HepG2 (cell line): Measurements from ENCODE around the gene LDAH. TPM values are rescaled to one million over a fixed set of nuclear protein-coding genes. Genes with fewer than 3 reads are reported as not detected.

Source experiments
- ATAC-seq: fragments of 200-7000 bp; cut with Tn5 transposase; 3 replicates; pipeline ENCODE4 v1.9.1; 2020; ENCODE audit warnings: mild to moderate bottlenecking, moderate library complexity
- BruUV-seq: library from RNA; stranded (reverse); fragments of 400-500 nt; replicated peaks from 2 replicates; lab custom pipeline; 2021; lab: Mats Ljungman, UMichigan
- CTCF ChIA-PET: fragments of 300-600 bp; formaldehyde crosslinking; extraction: SDS; loops from one replicate; lab custom pipeline; 2021; ENCODE audit warnings: low total read pairs, inconsistent platforms, low intra/inter-chr PET ratio; lab: Yijun Ruan, JAX
- POLR2A ChIA-PET: fragments of 350-600 bp; sonication (Branson Sonifier 250); formaldehyde crosslinking; loops from one replicate; lab custom pipeline; 2020; ENCODE audit warnings: antibody characterized with exemption, inconsistent platforms; lab: Yijun Ruan, JAX
- DNase-seq: peaks from one replicate; pipeline ENCODE4 v3.0.0-alpha.2; 2015; ENCODE audit warnings: low spot score
- FAIRE-seq: peaks from 3 replicates; lab custom pipeline; 2011; peaks lifted over from hg19 to GRCh38; lab: Jason Lieb, UNC
- H2AFZ ChIP-seq: one replicate; pipeline ENCODE4 v1.6.1; 2011; ENCODE audit warnings: low read length, inconsistent platforms
- H3K27ac ChIP-seq: fragments of 300-600 bp; 3 replicates; pipeline ENCODE4 v1.8.0; 2011; ENCODE audit warnings: mixed run types, mild to moderate bottlenecking, mixed read lengths, low read length, inconsistent platforms; ENCODE audit not compliant: insufficient read depth; ENCODE audit errors: extremely low read length
- H3K27me3 ChIP-seq, 2 experiments: fragments of 200-600 bp in 1 of 2; 2 replicates in 1 of 2; 3 replicates in 1 of 2; pipeline versions ENCODE4 v1.6.0 to v1.8.0; 2011; ENCODE audit warnings: low read length in 2 of 2, mild to moderate bottlenecking in 2 of 2, moderate library complexity in 2 of 2, inconsistent platforms in 1 of 2; ENCODE audit not compliant: insufficient read depth in 2 of 2, control insufficient read depth in 1 of 2
- H3K36me3 ChIP-seq, 2 experiments: fragments of 200-600 bp in 1 of 2; replicated peaks in 1 of 2; 2 replicates in 1 of 2; 3 replicates in 1 of 2; pipeline versions ENCODE4 v1.5.1 to v1.8.0; 2011; ENCODE audit warnings: low read length in 2 of 2, inconsistent platforms in 1 of 2; ENCODE audit not compliant: insufficient read depth in 2 of 2, control insufficient read depth in 1 of 2
- H3K4me1 ChIP-seq: 2 replicates; pipeline ENCODE4 v1.5.1; 2012; ENCODE audit warnings: low read length, inconsistent platforms; ENCODE audit not compliant: insufficient read depth
- H3K4me2 ChIP-seq: 2 replicates; pipeline ENCODE4 v1.6.0; 2011; ENCODE audit warnings: low read depth, low read length, inconsistent platforms
- H3K4me3 ChIP-seq, 3 experiments: fragments of 200-600 bp in 1 of 3; sonication (generic), shearing (Covaris generic) in 1 of 3; replicated peaks in 1 of 3; 2 replicates each; pipeline ENCODE4 v1.5.1; 2011 to 2016; ENCODE audit warnings: low read length in 3 of 3, inconsistent platforms in 2 of 3, low read depth in 2 of 3, mild to moderate bottlenecking in 2 of 3, control low read depth in 1 of 3, mixed read lengths in 1 of 3; ENCODE audit not compliant: insufficient read depth in 1 of 3
- H3K79me2 ChIP-seq: one replicate; pipeline ENCODE4 v1.6.1; 2011; ENCODE audit warnings: low read length, inconsistent platforms; ENCODE audit not compliant: insufficient read depth
- H3K9ac ChIP-seq: 2 replicates; pipeline ENCODE4 v1.6.0; 2011; ENCODE audit warnings: mild to moderate bottlenecking, low read depth, low read length, inconsistent platforms; ENCODE audit not compliant: insufficient read depth
- H3K9me3 ChIP-seq: 2 replicates; pipeline ENCODE4 v1.5.1; 2012; ENCODE audit warnings: mild to moderate bottlenecking, low read length
- H4K20me1 ChIP-seq: 2 replicates; pipeline ENCODE4 v1.6.0; 2011; ENCODE audit warnings: inconsistent platforms, mild to moderate bottlenecking, low read length, moderate library complexity; ENCODE audit not compliant: insufficient read depth
- NCOA5 ChIP-seq: sonication (generic); formaldehyde crosslinking; IDR thresholded peaks from 2 replicates; pipeline ENCODE4 v1.4.0; 2020; ENCODE audit warnings: missing genetic modification reagents
- ZFP37 ChIP-seq: sonication (generic); formaldehyde crosslinking; IDR thresholded peaks from 2 replicates; pipeline ENCODE4 v1.4.0; 2020; ENCODE audit warnings: missing genetic modification reagents, borderline replicate concordance
- ZNF101 ChIP-seq: sonication (generic); formaldehyde crosslinking; IDR thresholded peaks from 2 replicates; pipeline ENCODE4 v1.4.0; 2020; ENCODE audit warnings: mild to moderate bottlenecking, low read depth, missing genetic modification reagents, borderline replicate concordance
- ZNF264 ChIP-seq: sonication (generic); formaldehyde crosslinking; IDR thresholded peaks from 2 replicates; pipeline ENCODE4 v1.4.0; 2020; ENCODE audit warnings: missing genetic modification reagents
- ZNF674 ChIP-seq: sonication (generic); formaldehyde crosslinking; IDR thresholded peaks from 2 replicates; pipeline ENCODE4 v1.5.0; 2020; ENCODE audit warnings: low read depth, mild to moderate bottlenecking, missing genetic modification reagents
- ZNF678 ChIP-seq: sonication (generic); formaldehyde crosslinking; IDR thresholded peaks from 2 replicates; pipeline ENCODE4 v1.4.0; 2020; ENCODE audit warnings: mild to moderate bottlenecking, missing genetic modification reagents
- ZNF775 ChIP-seq: sonication (generic); formaldehyde crosslinking; IDR thresholded peaks from 2 replicates; pipeline ENCODE4 v1.4.0; 2020; ENCODE audit warnings: missing genetic modification reagents, mild to moderate bottlenecking, moderate library complexity, borderline replicate concordance
- WGBS: methylation state at CpG from one replicate; pipeline ENCODE4 v1.1.6; 2017; ENCODE audit warnings: low lambda C conversion rate; 5-methylcytosine and 5-hydroxymethylcytosine counted together
- in situ Hi-C: cut with HindIII; loops from 2 replicates; pipeline ENCODE4 v1.10.0; 2017; ENCODE audit warnings: low pct_unique_long_range_greater_than_20kb; ENCODE audit not compliant: extremely low pct_ligation_motif_present
- intact Hi-C: fragments of 100-400 bp; cut with micrococcal nuclease; formaldehyde crosslinking; loops from one replicate; pipeline ENCODE4 v1.10.0; 2022; ENCODE audit not compliant: unreplicated experiment
- polyA plus RNA-seq, 8 experiments: library from polyadenylated mRNA; depleted of rRNA in 3 of 8; stranded (reverse) in 7 of 8; unstranded in 1 of 8; fragments of >200 nt; fragmentation: Illumina TruSeq in 4 of 8; extraction: Trizol in 4 of 8; gene quantifications; 2 replicates each; pipeline versions ENCODE4 v1.2.1 to v1.2.3, GENCODE V29; 2011 to 2016; ENCODE audit warnings: low read depth in 4 of 8, missing spikeins in 1 of 8, mixed read lengths in 1 of 8; ENCODE audit not compliant: insufficient read depth in 1 of 8
- total RNA-seq, 5 experiments: library from RNA; depleted of rRNA; stranded (reverse); fragments of >200 nt; fragmentation: Illumina TruSeq; extraction: Trizol; gene quantifications; 2 replicates each; pipeline ENCODE4 v1.2.3, GENCODE V29; 2016; ENCODE audit warnings: low read depth in 1 of 5
- TF ChIP-seq, protein P1 (sequence below): sonication (generic); formaldehyde crosslinking; IDR thresholded peaks from 2 replicates; pipeline ENCODE4 v1.5.0; 2020; ENCODE audit warnings: mild to moderate bottlenecking, missing genetic modification reagents
- TF ChIP-seq, protein P2 (sequence below): sonication (generic); formaldehyde crosslinking; IDR thresholded peaks from 2 replicates; pipeline ENCODE4 v1.4.0; 2020; ENCODE audit warnings: missing genetic modification reagents
- TF ChIP-seq, protein P3 (sequence below): sonication (generic); formaldehyde crosslinking; IDR thresholded peaks from 2 replicates; pipeline ENCODE4 v1.8.0; 2022; ENCODE audit warnings: mild to moderate bottlenecking, missing genetic modification reagents; ENCODE audit not compliant: insufficient replicate concordance

The LDAH gene
- total and polyA plus RNA-seq, 2 of the 13 experiments (the other 11 are each of a cell fraction or from before 2014, with no cell fraction given), result 28.8 to 46.2 TPM

GRCh38 chr2:20823917-20824316 is 1.0 kb upstream of the LDAH start (continued):
- TF ChIP-seq, protein P1, sequence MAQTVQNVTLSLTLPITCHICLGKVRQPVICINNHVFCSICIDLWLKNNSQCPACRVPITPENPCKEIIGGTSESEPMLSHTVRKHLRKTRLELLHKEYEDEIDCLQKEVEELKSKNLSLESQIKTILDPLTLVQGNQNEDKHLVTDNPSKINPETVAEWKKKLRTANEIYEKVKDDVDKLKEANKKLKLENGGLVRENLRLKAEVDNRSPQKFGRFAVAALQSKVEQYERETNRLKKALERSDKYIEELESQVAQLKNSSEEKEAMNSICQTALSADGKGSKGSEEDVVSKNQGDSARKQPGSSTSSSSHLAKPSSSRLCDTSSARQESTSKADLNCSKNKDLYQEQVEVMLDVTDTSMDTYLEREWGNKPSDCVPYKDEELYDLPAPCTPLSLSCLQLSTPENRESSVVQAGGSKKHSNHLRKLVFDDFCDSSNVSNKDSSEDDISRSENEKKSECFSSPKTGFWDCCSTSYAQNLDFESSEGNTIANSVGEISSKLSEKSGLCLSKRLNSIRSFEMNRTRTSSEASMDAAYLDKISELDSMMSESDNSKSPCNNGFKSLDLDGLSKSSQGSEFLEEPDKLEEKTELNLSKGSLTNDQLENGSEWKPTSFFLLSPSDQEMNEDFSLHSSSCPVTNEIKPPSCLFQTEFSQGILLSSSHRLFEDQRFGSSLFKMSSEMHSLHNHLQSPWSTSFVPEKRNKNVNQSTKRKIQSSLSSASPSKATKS (CRISPR knock-in tag), result no peak
- TF ChIP-seq, protein P2, sequence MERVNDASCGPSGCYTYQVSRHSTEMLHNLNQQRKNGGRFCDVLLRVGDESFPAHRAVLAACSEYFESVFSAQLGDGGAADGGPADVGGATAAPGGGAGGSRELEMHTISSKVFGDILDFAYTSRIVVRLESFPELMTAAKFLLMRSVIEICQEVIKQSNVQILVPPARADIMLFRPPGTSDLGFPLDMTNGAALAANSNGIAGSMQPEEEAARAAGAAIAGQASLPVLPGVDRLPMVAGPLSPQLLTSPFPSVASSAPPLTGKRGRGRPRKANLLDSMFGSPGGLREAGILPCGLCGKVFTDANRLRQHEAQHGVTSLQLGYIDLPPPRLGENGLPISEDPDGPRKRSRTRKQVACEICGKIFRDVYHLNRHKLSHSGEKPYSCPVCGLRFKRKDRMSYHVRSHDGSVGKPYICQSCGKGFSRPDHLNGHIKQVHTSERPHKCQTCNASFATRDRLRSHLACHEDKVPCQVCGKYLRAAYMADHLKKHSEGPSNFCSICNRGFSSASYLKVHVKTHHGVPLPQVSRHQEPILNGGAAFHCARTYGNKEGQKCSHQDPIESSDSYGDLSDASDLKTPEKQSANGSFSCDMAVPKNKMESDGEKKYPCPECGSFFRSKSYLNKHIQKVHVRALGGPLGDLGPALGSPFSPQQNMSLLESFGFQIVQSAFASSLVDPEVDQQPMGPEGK (CRISPR knock-in tag), result no peak
- no peak for TF ChIP-seq ZFP37 (CRISPR knock-in tag)
- no peak for TF ChIP-seq ZNF674 (CRISPR knock-in tag)
- no peak for TF ChIP-seq ZNF101 (CRISPR knock-in tag)
- no peak for TF ChIP-seq ZNF264 (CRISPR knock-in tag)
- TF ChIP-seq ZNF678 (CRISPR knock-in tag), result no peak
- TF ChIP-seq NCOA5 (CRISPR knock-in tag), result no peak

DNA sequence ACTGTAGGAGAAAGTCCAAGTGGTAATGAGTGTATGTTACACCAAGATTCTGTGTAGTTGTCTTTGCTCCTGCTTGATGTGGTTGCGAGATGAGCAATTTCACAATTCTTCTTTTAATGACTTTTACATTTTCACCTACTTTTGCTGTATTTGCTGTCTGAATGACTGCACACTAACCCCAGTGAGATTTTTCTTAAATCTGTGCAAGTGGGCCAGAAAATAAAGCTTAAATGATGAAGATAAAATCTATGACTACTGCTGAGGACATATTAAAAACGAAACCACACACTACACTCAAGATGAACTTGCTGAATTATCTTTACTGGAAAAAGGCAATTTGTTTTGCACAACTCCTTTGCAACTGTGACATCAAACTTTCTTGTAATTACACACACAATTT is 4.1 kb downstream of the LDAH start:
- in situ Hi-C loops, result no loop called here
- CTCF ChIA-PET, result no interaction called here
- Histone ChIP-seq H3K27ac (no peak overlapping the region), H4K20me1 (no peaks in the 10 kb centered on the region), H2AFZ (no peak overlapping the region), H3K4me3 (no peak overlapping the region), H3K4me1 (peaks cover 13% of the 10 kb centered on the region), H3K36me3 (no peaks in the 10 kb centered on the region; a peak in 1 of 5 replicates), H3K4me2 (no peak overlapping the region), H3K27me3 (no peaks in the 10 kb centered on the region; a peak in 1 of 5 replicates), H3K9me3 (no peaks in the 10 kb centered on the region), H3K79me2 (peaks cover 63% of the 10 kb centered on the region), H3K9ac (no peak overlapping the region)
- FAIRE-seq (no peak), DNase-seq (no peak), ATAC-seq (no peak)
- intact Hi-C loops, result no loop called here
- WGBS, result 81% methylated on average over 2 of the region's 2 CpGs
- POLR2A ChIA-PET, result no interaction called here
- TF ChIP-seq, protein P3, sequence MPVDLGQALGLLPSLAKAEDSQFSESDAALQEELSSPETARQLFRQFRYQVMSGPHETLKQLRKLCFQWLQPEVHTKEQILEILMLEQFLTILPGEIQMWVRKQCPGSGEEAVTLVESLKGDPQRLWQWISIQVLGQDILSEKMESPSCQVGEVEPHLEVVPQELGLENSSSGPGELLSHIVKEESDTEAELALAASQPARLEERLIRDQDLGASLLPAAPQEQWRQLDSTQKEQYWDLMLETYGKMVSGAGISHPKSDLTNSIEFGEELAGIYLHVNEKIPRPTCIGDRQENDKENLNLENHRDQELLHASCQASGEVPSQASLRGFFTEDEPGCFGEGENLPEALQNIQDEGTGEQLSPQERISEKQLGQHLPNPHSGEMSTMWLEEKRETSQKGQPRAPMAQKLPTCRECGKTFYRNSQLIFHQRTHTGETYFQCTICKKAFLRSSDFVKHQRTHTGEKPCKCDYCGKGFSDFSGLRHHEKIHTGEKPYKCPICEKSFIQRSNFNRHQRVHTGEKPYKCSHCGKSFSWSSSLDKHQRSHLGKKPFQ (CRISPR knock-in tag), result no peak
- TF ChIP-seq ZNF775 (CRISPR knock-in tag), result no peak
- no TSS peak for BruUV-seq
